Fibroblast of skin of left quadriceps (primary cell): ENCODE results near the gene CLDN18.
A peak's percentile ranks its signal among the peaks of the same experiment; 100 is the strongest.

Experiments
- DNase-seq, 2 experiments: peaks; one replicate each; pipeline ENCODE4 v3.0.0-alpha.2; 2013; ENCODE audit warnings: low read depth in 2 of 2

Gene CLDN18

GRCh38 chr3:138009476-138010272 is at the start of gene CLDN18:
CLDN18 (plus strand) TSS chr3:138010165; CDS start chr3:138010226, 61 bp downstream.
- no peak for DNase-seq

DNA sequence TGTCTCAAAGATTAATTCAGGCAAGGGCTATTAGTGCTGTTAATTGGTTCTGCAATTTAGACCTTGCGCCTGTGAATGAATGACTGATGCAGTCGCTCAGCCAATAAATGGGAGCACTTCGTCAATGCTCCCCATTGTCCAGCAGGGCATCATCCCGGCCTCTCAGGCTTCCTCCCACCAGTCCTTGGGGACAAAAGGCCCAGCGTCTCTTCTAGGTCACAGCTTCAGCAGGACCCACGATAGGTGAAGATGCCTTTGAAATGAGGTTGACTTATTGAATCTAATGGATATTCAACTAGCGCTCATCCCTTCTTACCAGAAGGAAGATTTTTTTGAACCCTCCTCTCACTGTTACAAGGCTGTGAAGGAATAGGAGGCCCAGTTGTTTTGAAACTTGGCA is 47.7 kb upstream of the CLDN18 start:
- no peak for DNase-seq

- DNase-seq: no peak
Measured at GRCh38 chr3:137963463-137963862, 46.5 kb upstream of the CLDN18 start.

DNA sequence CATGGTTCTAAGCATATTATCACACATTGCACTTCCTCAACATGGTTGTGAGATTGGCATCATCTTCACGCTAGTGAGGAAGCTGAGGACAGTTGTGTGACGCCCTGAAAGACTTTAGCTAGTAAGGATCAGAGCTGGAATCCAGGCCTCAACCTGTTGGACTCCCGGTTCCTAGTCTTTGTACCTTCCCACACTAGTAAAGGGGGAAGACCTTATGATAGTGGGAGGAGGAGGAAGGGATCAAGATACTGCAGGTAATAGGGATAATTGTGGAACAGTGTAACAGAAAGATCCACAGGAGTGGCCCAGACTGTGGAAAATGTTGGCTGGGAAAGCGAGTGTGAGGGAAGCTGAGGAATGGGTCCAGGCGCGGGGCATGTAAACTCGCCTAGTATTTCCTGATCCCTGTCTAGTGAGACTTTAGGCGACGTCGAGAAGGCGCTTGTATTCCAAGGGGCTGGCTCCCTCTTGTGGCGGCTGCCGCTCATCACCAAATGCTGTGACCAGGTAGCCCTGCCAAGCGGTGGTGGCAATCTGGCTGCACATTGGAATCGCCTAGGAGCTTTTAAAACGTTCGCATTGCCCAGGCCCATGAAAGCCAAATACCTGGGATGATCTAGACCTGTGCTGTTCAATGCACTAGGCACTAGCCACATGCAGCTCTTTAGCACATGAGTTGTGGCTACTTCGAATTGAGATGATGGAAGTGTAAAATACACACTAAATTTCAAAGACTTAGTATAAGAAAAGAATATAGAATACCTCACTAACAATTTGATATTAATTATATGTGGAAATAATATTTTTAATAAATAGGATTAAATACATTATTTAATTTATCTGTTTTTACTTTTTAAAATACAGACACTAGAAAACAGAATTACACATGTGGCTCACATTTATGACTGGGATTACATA is 38.8 kb upstream of the CLDN18 start:
- peak; percentile 11 to 13 for DNase-seq

GRCh38 chr3:137972396-137972795 is 37.6 kb upstream of the CLDN18 start:
- DNase-seq: no peak

GRCh38 chr3:137978328-137978727 is 31.6 kb upstream of the CLDN18 start:
- DNase-seq: no peak

GRCh38 chr3:137987723-137988122 is 22.2 kb upstream of the CLDN18 start:
- DNase-seq: no peak

- no peak for DNase-seq
Measured at GRCh38 chr3:137988152-137988551, 21.8 kb upstream of the CLDN18 start.

- DNase-seq: no peak
Measured at GRCh38 chr3:137988982-137989381, 21.0 kb upstream of the CLDN18 start.

DNA sequence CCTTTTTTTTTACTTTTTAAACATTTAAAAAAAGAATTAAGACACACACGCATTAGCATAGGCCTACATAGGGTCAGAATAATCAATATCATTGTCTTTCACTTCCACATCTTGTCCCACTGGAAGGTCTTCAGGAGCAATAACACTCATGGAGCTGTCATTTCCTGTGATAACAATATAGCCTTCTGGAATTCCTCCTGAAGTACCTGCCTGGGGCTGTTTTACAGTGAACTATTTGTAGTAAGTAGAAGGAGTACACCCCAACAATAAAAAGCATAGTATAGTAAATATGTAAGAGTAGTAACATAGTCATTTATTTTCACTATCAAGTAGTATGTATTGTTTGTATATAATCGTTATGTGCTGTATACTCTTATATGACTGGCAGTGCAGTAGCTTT is 19.5 kb upstream of the CLDN18 start:
- no peak for DNase-seq

DNA sequence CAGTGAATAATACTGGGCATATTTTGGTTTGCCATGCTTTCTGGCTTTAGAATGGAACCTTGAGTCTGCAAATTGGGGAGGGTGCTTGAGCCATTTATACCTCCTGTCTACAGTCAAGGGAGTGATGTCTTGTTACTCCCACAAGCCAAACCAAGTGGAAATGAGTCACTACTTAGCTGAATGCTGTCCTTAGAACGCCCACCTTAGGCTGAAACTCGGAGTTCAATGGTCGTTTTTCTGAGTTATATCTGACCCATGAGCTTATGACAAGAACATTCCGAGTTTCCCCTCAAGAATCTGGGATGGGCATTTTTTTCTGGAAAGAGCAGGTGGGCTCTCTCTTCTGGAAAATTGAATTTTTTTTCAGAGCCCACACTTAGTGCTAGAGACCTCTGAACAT is 17.4 kb upstream of the CLDN18 start:
- DNase-seq: no peak

- DNase-seq: no peak
Measured at GRCh38 chr3:137998121-137999042, 11.6 kb upstream of the CLDN18 start.

DNA sequence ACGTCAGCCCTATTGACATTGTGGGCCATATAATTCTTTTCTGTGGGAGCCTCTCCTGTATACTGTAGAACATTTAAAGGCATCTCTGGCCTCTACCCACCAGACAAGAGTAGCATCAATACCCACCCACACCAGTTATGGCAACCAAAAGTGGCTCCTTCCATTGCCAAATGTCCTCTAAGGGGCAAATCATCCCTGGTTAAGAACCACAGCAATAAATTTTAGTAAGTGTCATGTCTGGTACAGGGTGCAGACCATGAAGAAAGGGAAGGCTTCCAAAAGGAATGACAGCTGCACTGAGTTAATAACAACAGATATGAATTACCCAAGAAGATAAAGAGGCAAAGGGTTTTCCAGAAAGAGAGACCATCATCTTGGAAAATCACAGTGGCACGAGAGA is 6.9 kb upstream of the CLDN18 start:
- no peak for DNase-seq

- no peak for DNase-seq
Measured at GRCh38 chr3:138005627-138006026, 4.3 kb upstream of the CLDN18 start.

- no peak for DNase-seq
Measured at GRCh38 chr3:138007898-138008297, 2.1 kb upstream of the CLDN18 start.

- no peak for DNase-seq
Measured at GRCh38 chr3:138010273-138010590, 267 bp downstream of the CLDN18 start.

- DNase-seq: no peak
Measured at GRCh38 chr3:138011722-138012121, 1.8 kb downstream of the CLDN18 start.

- no peak for DNase-seq
Measured at GRCh38 chr3:138012526-138012925, 2.6 kb downstream of the CLDN18 start.

- no peak for DNase-seq
Measured at GRCh38 chr3:138016065-138016464, 6.1 kb downstream of the CLDN18 start.

DNA sequence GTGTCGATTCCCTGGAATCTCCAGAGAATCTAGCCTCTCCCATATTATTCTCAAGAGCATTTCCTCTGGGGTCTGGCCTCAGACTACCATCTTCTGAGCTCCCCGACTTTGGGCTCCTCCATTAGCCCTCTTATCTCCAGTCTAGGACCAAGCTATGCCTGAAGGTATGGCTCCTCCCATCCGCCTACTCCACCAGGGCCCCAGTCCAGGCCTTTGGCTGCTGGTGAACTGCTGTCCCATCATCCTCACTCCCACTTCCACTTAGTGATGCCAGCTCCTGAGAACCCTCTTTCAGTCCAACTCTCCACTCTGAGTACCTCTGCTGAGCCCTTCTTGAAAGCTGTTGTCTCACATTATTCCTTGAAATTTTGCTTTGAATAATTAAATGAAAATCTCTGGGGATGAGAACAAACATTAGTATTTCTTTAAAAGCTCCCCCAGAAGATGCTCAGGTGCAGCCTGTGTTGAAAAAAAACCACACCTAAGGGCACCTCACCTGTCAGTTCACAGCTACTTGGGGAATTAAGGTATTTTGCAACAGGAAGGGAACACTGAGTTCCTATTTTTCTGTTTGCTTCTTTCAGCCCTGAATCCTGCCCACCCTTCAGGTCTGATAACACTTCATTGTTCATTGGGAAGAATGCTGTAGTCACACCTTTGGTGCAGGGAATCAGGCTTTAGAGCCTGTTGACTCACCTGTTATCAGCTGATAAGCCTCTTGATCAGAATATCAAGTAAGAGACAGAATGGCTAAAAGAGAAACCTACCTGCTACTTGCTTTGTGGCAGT is 9.5 kb downstream of the CLDN18 start:
- no peak for DNase-seq

DNA sequence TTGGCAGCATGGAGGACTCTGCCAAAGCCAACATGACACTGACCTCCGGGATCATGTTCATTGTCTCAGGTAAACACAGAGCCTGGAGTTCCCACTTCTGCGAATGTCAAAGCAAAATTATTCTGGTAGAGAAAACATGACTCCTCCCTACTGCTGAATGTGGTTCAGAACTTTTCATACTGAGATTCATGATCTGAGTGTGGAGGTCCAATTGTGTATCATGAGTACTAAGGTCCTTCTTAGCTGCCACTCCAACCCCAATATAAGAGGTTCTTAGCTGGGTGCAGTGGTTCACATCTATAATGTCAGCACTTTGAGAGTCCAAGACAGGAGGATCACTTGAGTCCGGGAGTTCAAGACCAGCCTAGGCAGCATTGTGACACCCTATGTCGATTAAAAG is 13.8 kb downstream of the CLDN18 start:
- no peak for DNase-seq
